Peyer's patch (tissue), 4 donors: Measurements from ENCODE around the gene NHERF1. TPM values are rescaled to one million over a fixed set of nuclear protein-coding genes. Genes with fewer than 3 reads are reported as not detected.

Experiments used
- DNase-seq, 3 donors: peaks; one replicate each; pipeline ENCODE4 v3.0.0-alpha.2; 2017 to 2019
- H3K27ac ChIP-seq, 4 donors: fragments of 200-600 bp; sonication (generic); one replicate each; pipeline ENCODE4 v1.5.1; 2016 to 2019
- H3K27me3 ChIP-seq, 2 donors: fragments of 200-600 bp; sonication (generic); one replicate each; pipeline ENCODE4 v1.5.1; 2019
- H3K36me3 ChIP-seq, 3 donors: fragments of 200-600 bp; sonication (generic); one replicate each; pipeline ENCODE4 v1.5.1; 2016 to 2019
- H3K4me1 ChIP-seq, 4 donors: fragments of 200-600 bp; sonication (generic); one replicate each; pipeline ENCODE4 v1.5.1; 2016 to 2019
- H3K4me3 ChIP-seq, 4 donors: fragments of 200-600 bp; sonication (generic); 1 replicate in 3 of 4; 2 replicates in 1 of 4; pipeline ENCODE4 v1.5.1; 2016 to 2019; ENCODE audit warnings: mild to moderate bottlenecking in 1 of 4
- H3K9me3 ChIP-seq, 4 donors: fragments of 200-600 bp; sonication (generic); one replicate each; pipeline ENCODE4 v1.5.1; 2016 to 2019; ENCODE audit warnings: mild to moderate bottlenecking in 1 of 4
- CTCF ChIP-seq, 6 experiments: fragments of 450-650 bp in 4 of 6; fragments of 200-600 bp in 2 of 6; sonication (generic) in 1 of 6; IDR thresholded peaks; one replicate each; pipeline ENCODE4 v1.5.1; 2017 to 2019; ENCODE audit warnings: antibody characterized with exemption in 6 of 6, mild to moderate bottlenecking in 3 of 6, moderate library complexity in 1 of 6
- POLR2A ChIP-seq, 2 donors: fragments of 450-650 bp; IDR thresholded peaks; one replicate each; pipeline ENCODE4 v1.5.1; 2017; ENCODE audit warnings: antibody characterized with exemption in 2 of 2, mild to moderate bottlenecking in 2 of 2, moderate library complexity in 2 of 2
- total RNA-seq, 4 donors: library from RNA; depleted of rRNA; stranded (reverse); fragments of >200 nt; gene quantifications; one replicate each; pipeline ENCODE4 v1.1.0, GENCODE V29; 2016

The NHERF1 gene
- total RNA-seq, 4 donors from 2014 or later = 121 to 600 (median 488) TPM

DNA sequence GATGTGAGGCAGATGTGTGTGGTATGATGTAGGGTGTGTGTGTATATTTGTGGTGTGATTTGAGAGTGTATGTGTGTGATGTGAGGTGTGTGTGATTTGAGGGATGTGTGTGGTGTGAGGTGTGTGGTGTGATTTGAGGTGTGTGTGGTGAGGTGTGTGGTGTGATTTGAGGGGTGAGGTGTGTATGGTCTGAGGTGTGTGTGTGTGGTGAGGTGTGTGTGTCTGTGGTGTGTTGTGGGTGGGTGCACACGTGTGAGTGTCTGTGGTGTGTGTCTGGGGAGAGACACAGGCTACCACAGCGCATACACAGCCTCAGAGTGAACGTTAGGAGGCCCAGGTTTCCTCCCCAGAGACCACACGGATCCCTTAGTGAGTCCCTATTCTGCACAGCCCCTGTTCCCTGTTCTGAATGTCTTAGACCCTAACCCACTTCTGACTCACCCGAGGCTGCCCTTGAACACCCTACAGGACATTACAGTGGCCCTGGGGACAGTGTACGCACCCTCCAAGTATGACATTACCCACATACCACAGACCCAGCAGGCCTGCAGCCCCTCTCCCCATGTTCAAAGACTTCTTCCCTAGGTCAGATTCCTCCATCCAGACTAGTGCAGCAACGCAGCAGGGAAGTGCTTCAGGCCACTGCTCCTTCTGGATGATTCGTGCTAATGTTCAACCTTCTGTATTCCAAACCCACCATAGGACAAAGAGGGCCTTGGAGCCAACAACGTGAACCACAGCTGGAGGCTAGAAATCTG lies 14.9 kb upstream of the NHERF1 start:
- H3K4me3 ChIP-seq = no peak overlapping the region
- DNase-seq = no peak
- TF ChIP-seq POLR2A (IDR thresholded peaks at IDR 0.05) = no peak
- no peak for TF ChIP-seq CTCF (IDR thresholded peaks at IDR 0.05)
- H3K36me3 ChIP-seq = no peaks in the 10 kb centered on the region
- no peaks in the 10 kb centered on the region for H3K9me3 ChIP-seq
- peaks cover 3 to 20% (median 12%) of the 10 kb centered on the region in 4 donors for H3K4me1 ChIP-seq
- H3K27me3 ChIP-seq = peaks cover 0 to 6% of the 10 kb centered on the region in 2 donors
- no peak overlapping the region for H3K27ac ChIP-seq

DNA sequence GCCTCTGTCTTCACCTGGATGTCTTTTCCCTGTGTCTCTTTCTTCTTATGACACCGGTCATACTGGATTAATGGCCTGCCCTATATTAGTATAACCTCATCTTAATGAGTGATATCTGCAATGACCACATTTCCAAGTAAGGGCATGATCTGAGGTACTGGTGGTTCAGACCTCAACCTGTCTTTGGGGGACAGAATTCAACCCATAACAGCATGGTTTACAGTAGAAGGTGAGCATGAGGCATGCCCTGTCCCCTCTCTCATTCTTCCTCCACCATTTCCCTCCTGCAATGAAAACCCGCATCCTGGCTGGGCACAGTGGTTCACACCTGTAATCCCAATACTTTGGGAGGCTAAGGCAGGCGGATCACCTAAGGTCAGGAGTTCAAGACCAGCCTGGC lies 14.2 kb upstream of the NHERF1 start:
- Histone ChIP-seq H3K4me1 (peaks cover 3 to 27% (median 18%) of the 10 kb centered on the region in 4 donors), H3K9me3 (no peaks in the 10 kb centered on the region), H3K4me3 (no peak overlapping the region), H3K36me3 (no peaks in the 10 kb centered on the region), H3K27ac (no peak overlapping the region), H3K27me3 (peaks cover 0 to 6% of the 10 kb centered on the region in 2 donors)
- no peak for DNase-seq
- no peak for TF ChIP-seq CTCF (IDR thresholded peaks at IDR 0.05)
- no peak for TF ChIP-seq POLR2A (IDR thresholded peaks at IDR 0.05)

GRCh38 chr17:74736513-74737298 lies 11.7 kb upstream of the NHERF1 start, which contains the start of gene RAB37:
TSS of gene RAB37 (plus strand) at chr17:74737256. CDS start at chr17:74737273, 17 bp downstream.
- H3K4me3 ChIP-seq = peak within 1 kb of the TSS; percentile 47 to 60 (median 50)
- TF ChIP-seq POLR2A (IDR thresholded peaks at IDR 0.05) (no peak), CTCF (IDR thresholded peaks at IDR 0.05) (peak; percentile 45 to 66 (median 54))
- DNase-seq = peak; percentile 70 to 90 (median 88)

DNA sequence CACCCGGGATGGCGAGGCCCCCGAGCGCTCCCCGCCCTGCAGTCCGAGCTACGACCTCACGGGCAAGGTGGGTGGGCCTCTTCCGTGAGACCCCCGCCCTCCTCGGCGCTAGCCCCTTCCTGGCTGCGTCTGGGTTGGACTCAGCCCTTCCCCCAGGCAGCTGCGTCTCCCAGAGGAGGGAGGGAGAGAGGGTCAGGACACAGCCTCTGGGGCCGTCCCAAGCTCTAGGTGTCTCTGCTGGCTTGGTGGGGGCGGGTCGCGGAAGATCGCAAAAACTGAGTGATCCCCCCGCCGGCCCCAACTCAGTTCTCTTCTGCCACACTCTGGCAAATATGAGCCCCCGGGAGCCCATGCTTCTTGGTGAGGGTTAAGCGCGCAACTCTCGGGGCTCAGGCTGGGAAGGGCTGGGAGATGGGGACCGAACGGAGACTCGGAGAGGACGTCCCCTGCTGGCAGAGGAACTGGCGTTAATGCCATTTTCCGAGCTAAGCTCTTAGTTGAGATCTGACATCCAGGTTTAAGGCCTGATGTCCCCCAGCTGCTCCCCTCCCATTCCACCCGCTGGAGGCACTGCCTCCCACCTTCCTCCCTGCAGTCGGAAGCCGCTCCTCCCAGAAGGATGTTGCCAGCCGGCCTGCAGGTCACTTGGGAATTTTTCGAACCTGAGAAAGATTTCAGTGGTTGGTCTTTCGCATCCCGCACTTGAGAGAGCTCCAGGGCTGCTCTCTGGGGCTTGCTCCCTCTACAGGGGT lies 11.0 kb upstream of the NHERF1 start:
- TF ChIP-seq CTCF (IDR thresholded peaks at IDR 0.05) (peak in 5 of 6 experiments; percentile 27 to 41 (median 37)), POLR2A (IDR thresholded peaks at IDR 0.05) (no peak)
- Histone ChIP-seq H3K36me3 (no peaks in the 10 kb centered on the region), H3K9me3 (no peaks in the 10 kb centered on the region), H3K27me3 (peaks cover 0 to 6% of the 10 kb centered on the region in 2 donors), H3K4me1 (peaks cover 3 to 38% (median 25%) of the 10 kb centered on the region in 4 donors), H3K27ac (peak overlapping the region; percentile 39 to 82 (median 76)), H3K4me3 (peak overlapping the region; percentile 47 to 60 (median 50))
- DNase-seq = peak; percentile 58 to 75 (median 59)

More at GRCh38 chr17:74736513-74737298, 11.7 kb upstream of the NHERF1 start, which contains the start of gene RAB37:
- no peaks in the 10 kb centered on the region for H3K36me3 ChIP-seq
- H3K27ac ChIP-seq = peak within 1 kb of the TSS; percentile 39 to 82 (median 76)
- peaks cover 3 to 32% (median 21%) of the 10 kb centered on the region in 4 donors for H3K4me1 ChIP-seq
- peaks cover 0 to 6% of the 10 kb centered on the region in 2 donors for H3K27me3 ChIP-seq
- H3K9me3 ChIP-seq = no peaks in the 10 kb centered on the region
